GM12878 (cell line): Measurements from ENCODE around the gene UVRAG.

Source experiments
- EZH2 ChIP-seq: IDR thresholded peaks from 2 replicates; pipeline ENCODE4 v1.6.1; 2012; ENCODE audit warnings: low read depth, mild to moderate bottlenecking, control low read depth, inconsistent platforms, low read length, borderline replicate concordance; ENCODE audit not compliant: control insufficient read depth
- ZBTB4 ChIP-seq: fragments of 450-650 bp; formaldehyde crosslinking; IDR thresholded peaks from 2 replicates; pipeline ENCODE4 v1.4.0; 2022; ENCODE audit warnings: mild to moderate bottlenecking, moderate library complexity

GRCh38 chr11:76155500-76156227 is 340.7 kb downstream of the UVRAG start:
- TF ChIP-seq EZH2 (no peak), ZBTB4 (CRISPR knock-in tag) (no peak)
